ENCODE data around the gene SF3B5.
"Not testable (repeated sequence)": the region's sequence is repeated elsewhere in the genome, so short reads cannot be mapped to it uniquely, and the experiment has no call there.

SF3B5 gene

DNA sequence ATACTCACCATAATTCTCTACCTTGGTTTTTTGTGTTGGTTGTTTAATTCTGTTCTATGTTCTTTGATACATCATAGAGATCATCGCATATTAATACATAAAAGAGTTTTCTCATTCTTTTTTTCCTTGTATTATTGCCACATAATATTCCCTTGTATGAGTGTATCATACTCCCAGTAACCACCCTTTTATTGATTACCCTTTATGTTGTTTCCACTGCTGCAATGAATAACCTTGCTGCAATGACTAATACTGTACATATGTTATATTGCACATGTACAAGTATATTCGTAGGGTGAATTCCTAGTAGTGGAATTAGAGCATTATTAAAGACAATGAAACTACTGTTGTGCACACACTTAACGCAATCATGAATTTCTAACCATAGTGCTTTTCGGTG lies 9.1 kb upstream of the SF3B5 start:
- DNase-seq: no peak

DNA sequence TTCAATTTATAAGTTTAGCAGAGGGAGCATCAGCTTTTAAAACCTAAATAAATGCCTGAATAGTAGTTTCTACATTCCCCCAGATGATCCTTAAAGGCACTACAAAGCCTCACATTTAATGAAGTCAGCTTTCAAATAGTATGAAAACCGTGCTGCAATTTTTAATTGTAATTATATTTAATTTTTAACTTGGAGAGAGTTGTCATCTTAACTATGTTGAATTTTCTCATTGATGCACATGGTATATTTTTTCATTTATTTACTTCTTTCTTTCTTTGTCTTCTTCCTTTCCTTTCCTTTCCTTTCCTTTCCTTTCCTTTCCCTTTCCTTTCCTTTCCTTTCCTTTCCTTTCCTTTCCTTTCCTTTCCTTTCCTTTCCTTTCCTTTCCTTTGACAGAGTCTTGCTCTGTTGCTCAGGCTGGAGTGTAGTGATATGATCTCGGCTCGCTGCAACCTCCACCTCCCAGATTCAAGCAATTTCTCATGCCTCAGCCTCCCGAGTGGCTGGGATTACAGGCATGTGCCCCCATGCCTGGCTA lies 7.7 kb upstream of the SF3B5 start:
- no peak for DNase-seq

DNA sequence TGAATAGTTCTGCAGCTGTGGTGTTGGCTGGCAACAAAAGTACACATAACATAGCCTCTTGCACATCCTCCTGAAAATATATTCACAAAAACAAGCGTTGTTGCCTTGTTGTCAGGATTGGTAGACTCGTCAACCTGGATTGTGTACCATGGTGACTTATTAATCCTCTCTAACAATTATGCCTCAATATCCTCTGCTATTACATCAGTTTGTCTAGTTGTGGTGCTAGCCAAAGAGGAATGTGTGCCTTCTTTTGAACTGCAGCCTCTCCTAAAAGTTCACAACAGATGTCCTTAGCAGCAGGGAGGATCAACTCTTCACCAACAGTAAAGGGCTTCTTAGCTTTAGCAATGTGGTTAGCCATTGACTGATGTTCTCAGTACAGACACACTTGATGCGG lies 3.6 kb upstream of the SF3B5 start:
- DNase-seq: no peak

DNA sequence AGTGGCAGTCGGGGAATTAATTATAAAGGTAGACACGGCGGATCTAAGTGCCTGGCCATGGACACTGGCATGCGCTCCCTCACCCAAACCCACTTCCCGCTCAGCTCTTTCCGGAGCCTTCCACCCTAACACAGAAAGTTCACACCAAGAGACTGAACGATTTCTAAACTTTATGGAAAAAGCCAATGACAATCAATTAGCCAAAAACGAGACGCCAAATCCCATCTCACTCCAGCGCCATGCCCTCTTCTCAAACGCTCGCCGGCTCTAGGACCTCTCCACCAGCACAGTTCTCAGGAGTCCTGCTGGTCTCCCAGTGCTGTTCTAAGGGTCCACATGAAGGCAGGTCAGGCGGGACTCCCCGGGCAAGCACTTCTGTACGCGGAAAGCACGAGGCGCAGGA lies 641 bp downstream of the SF3B5 start:
- DNase-seq: no peak

- no peak for DNase-seq
Measured at GRCh38 chr6:144093658-144094057, 1.7 kb downstream of the SF3B5 start.

DNA sequence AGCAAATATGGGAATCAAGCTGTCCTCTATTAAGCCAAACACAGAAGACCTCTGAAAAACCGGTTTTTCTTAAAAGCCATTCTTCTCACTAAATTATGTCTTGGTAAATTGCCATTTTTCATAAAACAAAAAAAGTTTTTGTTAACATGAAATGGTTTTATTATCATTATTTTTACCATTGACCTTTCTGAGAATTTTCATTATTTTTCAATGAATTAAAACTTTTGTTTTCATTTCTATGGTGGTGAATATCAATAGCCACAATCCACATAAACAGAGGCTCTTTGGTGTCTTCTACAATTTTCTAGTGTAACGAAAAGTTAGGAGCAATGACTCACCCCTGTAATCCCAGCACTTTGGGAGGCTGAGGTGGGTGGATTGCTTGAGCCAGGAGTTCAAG lies 2.1 kb downstream of the SF3B5 start:
- no peak for DNase-seq

GRCh38 chr6:144090384-144090783 lies 5.0 kb downstream of the SF3B5 start:
- DNase-seq: no peak

- DNase-seq: no peak
Measured at GRCh38 chr6:144087789-144088426, 7.5 kb downstream of the SF3B5 start.

- DNase-seq: no peak
Measured at GRCh38 chr6:144086959-144087358, 8.4 kb downstream of the SF3B5 start.

DNA sequence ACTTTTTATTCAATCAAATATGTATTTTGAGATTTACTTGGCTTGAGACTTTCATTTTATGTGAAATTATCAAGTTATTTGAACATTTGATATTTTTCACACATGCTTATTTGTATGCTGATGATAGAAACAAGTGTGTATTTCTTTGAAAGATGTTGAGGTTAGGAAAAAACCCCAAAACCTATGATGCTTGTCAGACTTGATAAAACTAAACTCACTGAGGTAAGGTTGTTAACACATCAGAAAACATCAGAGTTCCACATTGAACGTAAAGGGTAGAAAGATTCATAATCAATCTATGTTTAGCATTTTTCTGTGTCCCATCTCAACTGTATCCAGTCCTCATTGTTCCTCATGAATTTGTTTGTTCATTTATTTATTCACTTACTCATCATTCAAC lies 12.2 kb downstream of the SF3B5 start:
- no peak for DNase-seq

DNA sequence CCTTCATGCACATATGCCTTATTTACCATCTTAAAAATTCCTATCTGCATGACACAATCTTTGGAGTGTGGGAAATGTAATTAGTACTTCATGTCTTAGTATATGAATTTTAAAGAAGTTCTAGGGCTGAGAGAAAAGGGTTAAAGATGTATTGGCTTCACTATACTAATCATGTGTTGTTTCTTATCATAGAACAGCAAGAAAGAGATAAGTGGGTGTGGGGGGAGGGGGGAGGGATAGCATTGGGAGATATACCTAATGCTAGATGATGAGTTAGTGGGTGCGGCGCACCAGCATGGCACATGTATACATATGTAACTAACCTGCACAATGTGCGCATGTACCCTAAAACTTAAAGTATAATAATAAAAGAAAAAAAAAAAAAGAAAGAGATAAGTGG lies 13.0 kb downstream of the SF3B5 start:
- DNase-seq: not testable (repeated sequence)

DNA sequence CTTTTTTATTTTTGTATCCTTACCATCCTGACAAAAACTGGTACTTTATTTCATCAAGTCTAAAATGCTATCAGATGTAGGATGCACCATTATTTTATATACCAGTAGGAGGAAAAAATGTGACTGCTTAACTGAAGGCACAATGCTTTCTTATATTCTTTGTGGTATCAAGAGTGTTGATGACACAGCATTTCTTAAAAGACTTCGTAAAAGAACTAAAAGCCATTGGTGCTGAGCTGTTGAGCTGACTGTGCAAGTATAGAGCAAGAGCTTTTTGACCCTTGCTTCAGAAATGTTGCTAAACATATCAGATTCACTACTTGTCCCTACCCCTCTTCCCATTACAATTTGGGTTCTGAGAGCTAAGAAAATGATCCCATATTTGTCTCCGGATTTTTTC lies 17.5 kb downstream of the SF3B5 start:
- DNase-seq: no peak

GRCh38 chr6:144075875-144076274 lies 19.5 kb downstream of the SF3B5 start:
- DNase-seq: no peak

GRCh38 chr6:144075187-144075586 lies 20.2 kb downstream of the SF3B5 start:
- DNase-seq: no peak

- no peak for DNase-seq
Measured at GRCh38 chr6:144073024-144073423, 22.3 kb downstream of the SF3B5 start.

GRCh38 chr6:144069506-144069905 lies 25.9 kb downstream of the SF3B5 start:
- no peak for DNase-seq

DNA sequence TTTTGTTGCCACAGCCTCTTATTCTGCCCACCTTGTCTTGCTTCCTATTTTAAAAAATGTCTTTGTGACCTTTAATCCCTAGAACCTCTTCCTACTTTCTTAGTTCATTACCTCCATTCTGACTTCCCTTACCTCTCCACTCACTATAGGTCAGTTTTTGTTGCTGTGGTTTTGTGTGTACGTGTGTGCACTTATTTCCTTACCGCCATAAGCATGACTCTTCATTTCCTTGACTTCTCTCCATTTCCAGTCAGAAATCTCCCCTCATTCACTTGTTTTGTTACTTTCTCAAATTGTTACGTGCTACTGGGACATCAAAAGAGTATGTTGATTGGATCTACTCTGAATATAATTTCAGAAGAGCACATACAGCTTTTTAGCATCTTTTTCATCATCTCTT lies 26.6 kb downstream of the SF3B5 start:
- DNase-seq: no peak

DNA sequence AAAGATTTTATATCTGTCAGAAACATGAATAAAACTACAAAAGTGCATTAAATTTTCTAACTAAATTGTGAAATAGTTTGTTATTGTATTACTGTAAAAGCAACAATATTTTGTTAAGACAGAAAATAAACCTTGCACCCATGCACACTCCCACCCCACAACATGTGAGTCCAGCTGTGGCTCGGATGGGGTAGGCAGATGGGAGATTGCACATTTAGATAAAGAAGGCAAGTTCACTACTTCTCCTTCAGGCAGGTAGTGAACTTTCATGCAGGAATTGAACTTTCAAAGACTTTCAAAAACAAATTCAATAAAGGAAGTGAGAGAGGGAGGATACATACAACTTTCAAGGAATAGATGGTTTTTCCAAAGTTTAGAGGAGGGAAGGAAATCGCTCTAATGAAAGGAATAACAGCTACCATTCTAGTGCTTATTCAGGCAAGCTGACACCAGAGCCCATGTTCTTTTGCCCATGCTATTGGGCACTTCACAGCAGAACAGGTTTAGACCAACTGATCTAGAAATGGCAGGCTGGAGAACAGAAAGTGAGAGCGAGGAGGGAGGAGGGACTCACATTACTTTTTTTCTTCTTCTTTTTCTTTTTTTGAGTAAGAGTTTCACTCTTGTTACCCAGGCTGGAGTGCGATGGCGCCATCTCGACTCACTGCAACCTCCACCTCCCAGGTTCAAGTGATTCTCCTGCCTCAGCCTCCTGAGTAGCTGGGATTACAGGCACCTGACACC lies 28.5 kb downstream of the SF3B5 start:
- no peak for DNase-seq

GRCh38 chr6:144066255-144066654 lies 29.1 kb downstream of the SF3B5 start:
- no peak for DNase-seq

DNA sequence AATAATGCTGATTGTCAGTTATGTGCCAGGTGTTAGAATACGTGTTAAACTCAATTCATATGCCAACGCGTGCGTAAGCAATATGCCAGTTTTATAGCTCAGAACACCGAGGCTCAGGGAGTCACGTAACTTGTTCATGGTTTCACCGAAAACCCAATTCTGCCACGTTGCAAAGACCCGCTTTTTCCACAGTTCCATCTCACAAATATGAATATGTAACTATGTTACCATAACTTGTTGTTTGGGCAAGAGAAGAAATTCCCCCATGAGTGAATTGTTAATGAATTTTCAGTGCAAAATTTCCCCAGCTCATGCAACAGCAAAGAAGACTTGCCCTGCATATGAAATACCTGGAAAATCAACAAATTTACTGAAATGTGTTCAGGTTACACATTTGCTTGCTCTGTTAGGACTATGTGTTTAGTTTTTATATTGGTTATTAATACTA lies 30.1 kb downstream of the SF3B5 start:
- DNase-seq: peak; percentile 33

- peak; percentile 33 for DNase-seq
Measured at GRCh38 chr6:144064402-144065212, 30.8 kb downstream of the SF3B5 start.

GRCh38 chr6:144063744-144064401 lies 31.5 kb downstream of the SF3B5 start:
- peak; percentile 44 for DNase-seq

DNA sequence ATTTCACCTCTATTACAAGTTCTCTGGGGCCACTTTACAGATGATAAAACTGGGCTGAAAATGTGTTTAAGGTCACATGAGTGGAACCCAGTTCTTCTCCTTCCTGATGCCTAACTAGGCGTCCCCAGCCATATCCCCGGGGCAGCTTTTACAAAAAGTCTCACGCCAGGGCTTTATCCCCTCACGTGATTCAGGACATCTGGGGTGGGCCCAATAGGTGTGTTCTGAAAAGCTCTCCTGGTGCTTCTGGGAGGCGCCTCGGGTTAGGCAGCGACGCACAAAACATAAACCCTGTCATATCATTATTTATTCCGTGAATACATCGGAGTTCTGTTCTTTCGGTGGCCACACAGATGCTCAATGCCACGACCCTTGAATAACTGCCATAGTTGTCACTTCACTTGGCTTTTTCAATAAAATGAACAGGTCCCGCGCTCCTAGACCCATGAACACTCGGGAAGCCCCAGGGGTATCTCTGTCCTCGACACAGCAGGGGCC lies 32.1 kb downstream of the SF3B5 start:
- no peak for DNase-seq
